HepG2 (cell line): ENCODE data around the gene ASAP2. TPM values are rescaled to one million over a fixed set of nuclear protein-coding genes. Genes with fewer than 3 reads are reported as not detected.

Experiments
- BATF2 ChIP-seq: sonication (generic); formaldehyde crosslinking; IDR thresholded peaks from 2 replicates; pipeline ENCODE4 v1.8.0; 2022; ENCODE audit warnings: mild to moderate bottlenecking, missing genetic modification reagents, moderate library complexity
- DR1 ChIP-seq: sonication (generic); formaldehyde crosslinking; IDR thresholded peaks from 2 replicates; pipeline ENCODE4 v1.8.0; 2021; ENCODE audit warnings: mild to moderate bottlenecking, missing genetic modification reagents, inconsistent platforms
- HMGXB4 ChIP-seq, 2 experiments: sonication (generic) in 1 of 2; formaldehyde crosslinking in 1 of 2; IDR thresholded peaks; 2 replicates each; pipeline versions ENCODE4 v1.4.0 to v1.6.1; 2018 to 2020; ENCODE audit warnings: missing genetic modification reagents in 2 of 2, borderline replicate concordance in 1 of 2, low read depth in 1 of 2, mild to moderate bottlenecking in 1 of 2, missing biosample characterization in 1 of 2
- KDM5A ChIP-seq: fragments of 200-600 bp; sonication (generic); IDR thresholded peaks from 2 replicates; pipeline ENCODE4 v1.7.0; 2018; ENCODE audit warnings: antibody characterized with exemption, mild to moderate bottlenecking, low read length, borderline replicate concordance
- KLF16 ChIP-seq, 2 experiments: sonication (generic) in 1 of 2; formaldehyde crosslinking in 1 of 2; IDR thresholded peaks; 2 replicates each; pipeline versions ENCODE4 v1.6.1 to v1.8.0; 2016 to 2023; ENCODE audit warnings: missing genetic modification reagents in 2 of 2, missing compliant biosample characterization in 1 of 2
- MNT ChIP-seq: fragments of 450-650 bp; IDR thresholded peaks from 2 replicates; pipeline ENCODE4 v1.6.1; 2016
- NCOA1 ChIP-seq: sonication (generic); formaldehyde crosslinking; IDR thresholded peaks from 2 replicates; pipeline ENCODE4 v1.9.0; 2021; ENCODE audit warnings: missing genetic modification reagents
- NR2F1 ChIP-seq, 2 experiments: fragments of 450-650 bp in 1 of 2; formaldehyde crosslinking in 1 of 2; IDR thresholded peaks; 2 replicates each; pipeline versions ENCODE4 v1.5.0 to v1.6.1; 2016 to 2020; ENCODE audit warnings: mild to moderate bottlenecking in 1 of 2, missing compliant biosample characterization in 1 of 2, missing genetic modification reagents in 1 of 2, moderate library complexity in 1 of 2
- ZBTB43 ChIP-seq: sonication (generic); formaldehyde crosslinking; conservative IDR thresholded peaks from 2 replicates; pipeline ENCODE4 v1.4.0; 2020; ENCODE audit warnings: missing genetic modification reagents
- ZFP62 ChIP-seq: sonication (generic); formaldehyde crosslinking; IDR thresholded peaks from 2 replicates; pipeline ENCODE4 v1.4.0; 2020; ENCODE audit warnings: missing genetic modification reagents
- ZMYM4 ChIP-seq: sonication (generic); formaldehyde crosslinking; IDR thresholded peaks from 2 replicates; pipeline ENCODE4 v1.8.1; 2023; ENCODE audit warnings: mild to moderate bottlenecking, missing genetic modification reagents
- ZNF383 ChIP-seq: sonication (generic); formaldehyde crosslinking; IDR thresholded peaks from 2 replicates; pipeline ENCODE4 v1.4.0; 2020; ENCODE audit warnings: missing genetic modification reagents, mild to moderate bottlenecking, borderline replicate concordance
- ZNF431 ChIP-seq: sonication (generic); formaldehyde crosslinking; IDR thresholded peaks from 2 replicates; pipeline ENCODE4 v1.9.0; 2022; ENCODE audit warnings: missing genetic modification reagents, low read depth, mild to moderate bottlenecking, borderline replicate concordance
- ZNF510 ChIP-seq: sonication (generic); formaldehyde crosslinking; IDR thresholded peaks from 2 replicates; pipeline ENCODE4 v1.4.0; 2020; ENCODE audit warnings: low read depth, mild to moderate bottlenecking, missing genetic modification reagents
- ZNF558 ChIP-seq: sonication (generic); formaldehyde crosslinking; IDR thresholded peaks from 2 replicates; pipeline ENCODE4 v1.9.0; 2022; ENCODE audit warnings: mild to moderate bottlenecking, missing genetic modification reagents, borderline replicate concordance
- ZNF567 ChIP-seq: sonication (generic); formaldehyde crosslinking; IDR thresholded peaks from 2 replicates; pipeline ENCODE4 v1.8.1; 2023; ENCODE audit warnings: mild to moderate bottlenecking, missing genetic modification reagents, borderline replicate concordance
- ZNF572 ChIP-seq: sonication (generic); formaldehyde crosslinking; IDR thresholded peaks from 2 replicates; pipeline ENCODE4 v1.5.1; 2020; ENCODE audit warnings: mild to moderate bottlenecking, missing genetic modification reagents
- ZNF768 ChIP-seq: sonication (generic); formaldehyde crosslinking; IDR thresholded peaks from 2 replicates; pipeline ENCODE4 v1.4.0; 2020; ENCODE audit warnings: missing genetic modification reagents
- ZNF777 ChIP-seq: sonication (generic); formaldehyde crosslinking; IDR thresholded peaks from 2 replicates; pipeline ENCODE4 v1.4.0; 2020; ENCODE audit warnings: missing genetic modification reagents
- ZNF782 ChIP-seq: sonication (generic); formaldehyde crosslinking; IDR thresholded peaks from 2 replicates; pipeline ENCODE4 v1.4.0; 2020; ENCODE audit warnings: missing genetic modification reagents, mild to moderate bottlenecking, borderline replicate concordance
- ZNF850 ChIP-seq: sonication (generic); formaldehyde crosslinking; conservative IDR thresholded peaks from 2 replicates; pipeline ENCODE4 v1.9.0; 2021; ENCODE audit warnings: mild to moderate bottlenecking, missing genetic modification reagents
- polyA plus RNA-seq, 8 experiments: library from polyadenylated mRNA; depleted of rRNA in 3 of 8; stranded (reverse) in 7 of 8; unstranded in 1 of 8; fragments of >200 nt; fragmentation: Illumina TruSeq in 4 of 8; extraction: Trizol in 4 of 8; gene quantifications; 2 replicates each; pipeline versions ENCODE4 v1.2.1 to v1.2.3, GENCODE V29; 2011 to 2016; ENCODE audit warnings: low read depth in 4 of 8, missing spikeins in 1 of 8, mixed read lengths in 1 of 8; ENCODE audit not compliant: insufficient read depth in 1 of 8
- total RNA-seq, 5 experiments: library from RNA; depleted of rRNA; stranded (reverse); fragments of >200 nt; fragmentation: Illumina TruSeq; extraction: Trizol; gene quantifications; 2 replicates each; pipeline ENCODE4 v1.2.3, GENCODE V29; 2016; ENCODE audit warnings: low read depth in 1 of 5
- TF ChIP-seq, protein P1 (sequence below): sonication (generic); formaldehyde crosslinking; IDR thresholded peaks from 2 replicates; pipeline ENCODE4 v1.4.0; 2020; ENCODE audit warnings: missing genetic modification reagents
- TF ChIP-seq, protein P2 (sequence below): sonication (generic); formaldehyde crosslinking; IDR thresholded peaks from 2 replicates; pipeline ENCODE4 v1.8.1; 2022; ENCODE audit warnings: mild to moderate bottlenecking, missing genetic modification reagents

The ASAP2 gene
- total and polyA plus RNA-seq, 2 of the 13 experiments (the other 11 are each of a cell fraction or from before 2014, with no cell fraction given) = 7.3 to 22.3 TPM

DNA sequence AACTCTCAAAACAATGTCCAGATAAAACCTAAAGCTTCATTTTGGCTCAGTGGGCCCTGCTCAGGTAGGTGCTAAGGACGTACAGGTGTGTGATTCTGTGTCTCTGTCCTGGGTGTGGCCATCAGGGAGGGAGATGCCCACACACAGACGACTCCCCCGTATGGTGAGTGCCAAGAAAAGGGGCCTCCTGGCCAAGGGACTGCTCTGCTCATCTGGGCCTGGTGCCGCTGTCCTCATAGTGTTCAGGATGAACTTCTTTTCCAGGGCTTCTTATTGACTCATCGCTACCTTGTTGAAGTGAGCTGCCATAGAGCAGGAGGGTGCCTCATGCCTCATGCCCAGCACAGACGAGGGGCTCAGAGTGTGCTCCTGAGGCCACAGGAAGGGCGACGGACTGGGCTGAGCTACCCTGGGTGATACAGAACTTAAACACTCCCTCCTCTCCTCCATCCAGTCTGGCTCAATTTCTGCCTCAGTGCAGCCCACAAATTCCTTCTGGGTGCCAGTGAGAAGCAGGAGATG, 158.9 kb downstream of the ASAP2 start (continued):
- TF ChIP-seq ZNF782 (CRISPR knock-in tag) = no peak
- no peak for TF ChIP-seq KDM5A
- TF ChIP-seq ZNF558 (CRISPR knock-in tag) = no peak
- TF ChIP-seq ZNF567 (CRISPR knock-in tag) = no peak
- no peak for TF ChIP-seq KLF16 (CRISPR knock-in tag; IDR thresholded peaks at IDR 0.05)
- no peak for TF ChIP-seq ZNF850
- no peak for TF ChIP-seq BATF2
- TF ChIP-seq DR1 (CRISPR knock-in tag) = no peak
- TF ChIP-seq ZNF431 (CRISPR knock-in tag) = no peak
- TF ChIP-seq, protein P1, sequence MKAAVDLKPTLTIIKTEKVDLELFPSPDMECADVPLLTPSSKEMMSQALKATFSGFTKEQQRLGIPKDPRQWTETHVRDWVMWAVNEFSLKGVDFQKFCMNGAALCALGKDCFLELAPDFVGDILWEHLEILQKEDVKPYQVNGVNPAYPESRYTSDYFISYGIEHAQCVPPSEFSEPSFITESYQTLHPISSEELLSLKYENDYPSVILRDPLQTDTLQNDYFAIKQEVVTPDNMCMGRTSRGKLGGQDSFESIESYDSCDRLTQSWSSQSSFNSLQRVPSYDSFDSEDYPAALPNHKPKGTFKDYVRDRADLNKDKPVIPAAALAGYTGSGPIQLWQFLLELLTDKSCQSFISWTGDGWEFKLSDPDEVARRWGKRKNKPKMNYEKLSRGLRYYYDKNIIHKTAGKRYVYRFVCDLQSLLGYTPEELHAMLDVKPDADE (CRISPR knock-in tag) = no peak
- TF ChIP-seq ZNF777 (CRISPR knock-in tag) = no peak
- TF ChIP-seq ZNF510 (CRISPR knock-in tag) = no peak
- TF ChIP-seq NR2F1 (CRISPR knock-in tag; IDR thresholded peaks at IDR 0.05) = no peak
- 0 out of 4 replicates have a peak, but pooled peaks of 1 of the 2 experiments have one; percentile 9 for TF ChIP-seq HMGXB4 (CRISPR knock-in tag; IDR thresholded peaks at IDR 0.05; ENCODE audit: borderline replicate concordance in 1 of 2, low read depth in 1 of 2)
- TF ChIP-seq ZNF768 (CRISPR knock-in tag) = no peak
- no peak for TF ChIP-seq MNT
- TF ChIP-seq, protein P2, sequence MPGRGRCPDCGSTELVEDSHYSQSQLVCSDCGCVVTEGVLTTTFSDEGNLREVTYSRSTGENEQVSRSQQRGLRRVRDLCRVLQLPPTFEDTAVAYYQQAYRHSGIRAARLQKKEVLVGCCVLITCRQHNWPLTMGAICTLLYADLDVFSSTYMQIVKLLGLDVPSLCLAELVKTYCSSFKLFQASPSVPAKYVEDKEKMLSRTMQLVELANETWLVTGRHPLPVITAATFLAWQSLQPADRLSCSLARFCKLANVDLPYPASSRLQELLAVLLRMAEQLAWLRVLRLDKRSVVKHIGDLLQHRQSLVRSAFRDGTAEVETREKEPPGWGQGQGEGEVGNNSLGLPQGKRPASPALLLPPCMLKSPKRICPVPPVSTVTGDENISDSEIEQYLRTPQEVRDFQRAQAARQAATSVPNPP (CRISPR knock-in tag) = no peak
- no peak for TF ChIP-seq NCOA1 (CRISPR knock-in tag)
- 0 out of 2 replicates have a peak, but pooled peaks have one; percentile 5 for TF ChIP-seq ZMYM4 (CRISPR knock-in tag)
- no peak for TF ChIP-seq ZBTB43 (CRISPR knock-in tag)
- TF ChIP-seq ZNF383 = no peak
- TF ChIP-seq ZFP62 (CRISPR knock-in tag) = no peak
- no peak for TF ChIP-seq ZNF572 (CRISPR knock-in tag)
